ENCODE data around the gene PRPF19.

PRPF19 gene

GRCh38 chr11:60944490-60945294 is 38.3 kb upstream of the PRPF19 start:
- H3K4me3 ChIP-seq (ENCODE audit: low read depth, low read length), result no peak overlapping the region
- no peak for TF ChIP-seq CTCF (IDR thresholded peaks at IDR 0.05; ENCODE audit: low read depth, low read length)

- no peak overlapping the region for H3K4me3 ChIP-seq (ENCODE audit: low read depth, low read length)
These were observed 36.7 kb upstream of the PRPF19 start for GRCh38 chr11:60942970-60943565.

GRCh38 chr11:60942219-60942618 is 35.8 kb upstream of the PRPF19 start:
- TF ChIP-seq CTCF (IDR thresholded peaks at IDR 0.05; ENCODE audit: low read depth, low read length), result no peak
- no peak overlapping the region for H3K4me3 ChIP-seq (ENCODE audit: low read depth, low read length)

More at GRCh38 chr11:60942970-60943565, 36.7 kb upstream of the PRPF19 start:
- TF ChIP-seq CTCF (IDR thresholded peaks at IDR 0.05; ENCODE audit: low read depth, low read length), result no peak

GRCh38 chr11:60941371-60942119 is 35.2 kb upstream of the PRPF19 start:
- no peak for TF ChIP-seq CTCF (IDR thresholded peaks at IDR 0.05; ENCODE audit: low read depth, low read length)
- no peak overlapping the region for H3K4me3 ChIP-seq (ENCODE audit: low read depth, low read length)

- H3K4me3 ChIP-seq (ENCODE audit: low read depth, low read length), result no peak overlapping the region
- TF ChIP-seq CTCF (IDR thresholded peaks at IDR 0.05; ENCODE audit: low read depth, low read length), result no peak
These were observed 33.5 kb upstream of the PRPF19 start for GRCh38 chr11:60939855-60940254.

GRCh38 chr11:60939301-60939700 is 32.9 kb upstream of the PRPF19 start:
- H3K4me3 ChIP-seq (ENCODE audit: low read depth, low read length), result no peak overlapping the region
- no peak for TF ChIP-seq CTCF (IDR thresholded peaks at IDR 0.05; ENCODE audit: low read depth, low read length)

GRCh38 chr11:60938500-60938899 is 32.1 kb upstream of the PRPF19 start:
- no peak overlapping the region for H3K4me3 ChIP-seq (ENCODE audit: low read depth, low read length)
- TF ChIP-seq CTCF (IDR thresholded peaks at IDR 0.05; ENCODE audit: low read depth, low read length), result no peak

Data from WI38 (cell line).